Measurements from ENCODE around the gene TSC2.
"Not testable (repeated sequence)": the region's sequence is repeated elsewhere in the genome, so short reads cannot be mapped to it uniquely, and the experiment has no call there.

- not testable (repeated sequence) for TF ChIP-seq CTCF, POLR2AphosphoS5, POLR2A (IDR thresholded peaks at IDR 0.05)
Observed at GRCh38 chr16:2125609-2126008, 77.8 kb downstream of the TSC2 start.

Measured in breast epithelium (tissue), 3 donors.